Activated T-cell treated with anti-CD3 and anti-CD28 coated beads, Interleukin-2, amount 50 U/mL, for 72 hours (primary cell): ENCODE results near the gene ABCD3. TPM values are rescaled to one million over a fixed set of nuclear protein-coding genes. Genes with fewer than 3 reads are reported as not detected.

Experiments used
- ATAC-seq, 2 donors: fragments of 150-1000 bp; cut with Tn5 transposase; replicated peaks in 1 of 2; 2 replicates each; pipeline ENCODE4 v1.10.0; 2021; ENCODE audit warnings: moderate library complexity in 2 of 2, mild to moderate bottlenecking in 1 of 2
- DNase-seq, 2 donors: peaks; one replicate each; pipeline ENCODE4 v3.0.0; 2021 to 2022; ENCODE audit warnings: mixed read lengths in 1 of 2
- H3K27ac Mint-ChIP-seq: one replicate; pipeline ENCODE4 v1.8.0; 2022; ENCODE audit warnings: mild to moderate bottlenecking, moderate library complexity, mixed read lengths
- H3K27me3 Mint-ChIP-seq: one replicate; pipeline ENCODE4 v1.8.0; 2022; ENCODE audit warnings: low read depth, mixed read lengths
- H3K36me3 Mint-ChIP-seq, 2 donors: one replicate each; pipeline ENCODE4 v1.8.0; 2022; ENCODE audit warnings: mixed read lengths in 2 of 2, mild to moderate bottlenecking in 1 of 2; ENCODE audit not compliant: insufficient read depth in 2 of 2
- H3K4me1 Mint-ChIP-seq: one replicate; pipeline ENCODE4 v1.8.0; 2022; ENCODE audit warnings: low read depth, mixed read lengths
- H3K4me3 Mint-ChIP-seq, 2 donors: one replicate each; pipeline ENCODE4 v1.8.0; 2022; ENCODE audit warnings: mild to moderate bottlenecking in 2 of 2, mixed read lengths in 2 of 2, moderate library complexity in 2 of 2
- H3K9me3 Mint-ChIP-seq, 2 donors: one replicate each; pipeline ENCODE4 v1.8.0; 2022; ENCODE audit warnings: mixed read lengths in 2 of 2
- total RNA-seq, 2 donors: library from RNA; stranded (reverse); gene quantifications; one replicate each; pipeline ENCODE4 v1.2.3, GENCODE V29; 2022

Gene ABCD3
- total RNA-seq, 2 donors from 2014 or later: 38.0 to 55.3 TPM

GRCh38 chr1:94395748-94396309, 22.4 kb upstream of the ABCD3 start:
- H3K4me1 Mint-ChIP-seq: no peaks in the 10 kb centered on the region
- no peak overlapping the region for H3K27ac Mint-ChIP-seq
- peaks cover 9% of the 10 kb centered on the region for H3K27me3 Mint-ChIP-seq
- no peak for ATAC-seq
- H3K9me3 Mint-ChIP-seq: peaks cover 0 to 3% of the 10 kb centered on the region in 2 donors
- no peaks in the 10 kb centered on the region for H3K36me3 Mint-ChIP-seq
- no peak overlapping the region for H3K4me3 Mint-ChIP-seq
- no peak for DNase-seq

GRCh38 chr1:94396356-94397010, 21.7 kb upstream of the ABCD3 start:
- no peaks in the 10 kb centered on the region for H3K4me1 Mint-ChIP-seq
- no peak overlapping the region for H3K27ac Mint-ChIP-seq
- no peaks in the 10 kb centered on the region for H3K36me3 Mint-ChIP-seq
- no peak for DNase-seq
- peaks cover 9% of the 10 kb centered on the region for H3K27me3 Mint-ChIP-seq
- no peak overlapping the region for H3K4me3 Mint-ChIP-seq
- no peak for ATAC-seq
- H3K9me3 Mint-ChIP-seq: peaks cover 0 to 3% of the 10 kb centered on the region in 2 donors

- peaks cover 14% of the 10 kb centered on the region for H3K27me3 Mint-ChIP-seq
- ATAC-seq: no peak
- no peaks in the 10 kb centered on the region for H3K36me3 Mint-ChIP-seq
- no peak overlapping the region for H3K27ac Mint-ChIP-seq
- no peaks in the 10 kb centered on the region for H3K9me3 Mint-ChIP-seq
- no peak overlapping the region for H3K4me3 Mint-ChIP-seq
- no peak for DNase-seq
- H3K4me1 Mint-ChIP-seq: no peaks in the 10 kb centered on the region
Measured at GRCh38 chr1:94398356-94398755, 19.8 kb upstream of the ABCD3 start.

GRCh38 chr1:94399453-94399852, 18.7 kb upstream of the ABCD3 start:
- Mint-ChIP-seq H3K36me3 (no peaks in the 10 kb centered on the region), H3K27me3 (peaks cover 14% of the 10 kb centered on the region), H3K4me3 (no peak overlapping the region), H3K27ac (no peak overlapping the region), H3K4me1 (no peaks in the 10 kb centered on the region), H3K9me3 (no peaks in the 10 kb centered on the region)
- ATAC-seq (no peak), DNase-seq (no peak)

- Mint-ChIP-seq H3K36me3 (no peaks in the 10 kb centered on the region), H3K4me3 (no peak overlapping the region), H3K27me3 (peaks cover 6% of the 10 kb centered on the region), H3K27ac (no peak overlapping the region), H3K4me1 (no peaks in the 10 kb centered on the region), H3K9me3 (no peaks in the 10 kb centered on the region)
- DNase-seq (no peak), ATAC-seq (no peak)
Measured at GRCh38 chr1:94401206-94401605, 17.0 kb upstream of the ABCD3 start.

GRCh38 chr1:94406446-94406845, 11.7 kb upstream of the ABCD3 start:
- DNase-seq (no peak), ATAC-seq (no peak)
- no peak overlapping the region for H3K27ac Mint-ChIP-seq
- no peaks in the 10 kb centered on the region for H3K36me3 Mint-ChIP-seq
- H3K27me3 Mint-ChIP-seq: peaks cover 25% of the 10 kb centered on the region
- peaks cover 13% of the 10 kb centered on the region for H3K4me1 Mint-ChIP-seq
- H3K9me3 Mint-ChIP-seq: no peaks in the 10 kb centered on the region
- no peak overlapping the region for H3K4me3 Mint-ChIP-seq

- peaks cover 18% of the 10 kb centered on the region for H3K4me1 Mint-ChIP-seq
- H3K27ac Mint-ChIP-seq: no peak overlapping the region
- DNase-seq (no peak), ATAC-seq (no peak)
- H3K9me3 Mint-ChIP-seq: no peaks in the 10 kb centered on the region
- H3K36me3 Mint-ChIP-seq: no peaks in the 10 kb centered on the region
- peaks cover 25% of the 10 kb centered on the region for H3K27me3 Mint-ChIP-seq
- H3K4me3 Mint-ChIP-seq: no peak overlapping the region
Measured at GRCh38 chr1:94408104-94408830, 9.9 kb upstream of the ABCD3 start.

GRCh38 chr1:94411237-94411636, 7.0 kb upstream of the ABCD3 start:
- no peak for DNase-seq
- no peak for ATAC-seq
- H3K27ac Mint-ChIP-seq: no peak overlapping the region
- no peaks in the 10 kb centered on the region for H3K9me3 Mint-ChIP-seq
- no peaks in the 10 kb centered on the region for H3K36me3 Mint-ChIP-seq
- H3K4me3 Mint-ChIP-seq: no peak overlapping the region
- peaks cover 25% of the 10 kb centered on the region for H3K27me3 Mint-ChIP-seq
- H3K4me1 Mint-ChIP-seq: peaks cover 25% of the 10 kb centered on the region

GRCh38 chr1:94413311-94413710, 4.9 kb upstream of the ABCD3 start:
- no peaks in the 10 kb centered on the region for H3K9me3 Mint-ChIP-seq
- ATAC-seq (no peak), DNase-seq (no peak)
- no peak overlapping the region for H3K4me3 Mint-ChIP-seq
- H3K4me1 Mint-ChIP-seq: peaks cover 20% of the 10 kb centered on the region
- H3K27me3 Mint-ChIP-seq: peaks cover 10% of the 10 kb centered on the region
- no peaks in the 10 kb centered on the region for H3K36me3 Mint-ChIP-seq
- no peak overlapping the region for H3K27ac Mint-ChIP-seq

- H3K4me3 Mint-ChIP-seq: no peak overlapping the region
- DNase-seq: no peak
Measured at GRCh38 chr1:94416901-94417727, 1.1 kb upstream of the ABCD3 start.

GRCh38 chr1:94417728-94417977, 536 bp upstream of the ABCD3 start:
- Mint-ChIP-seq H3K27me3 (no peaks in the 10 kb centered on the region), H3K27ac (no peak overlapping the region), H3K4me3 (no peak overlapping the region), H3K9me3 (no peaks in the 10 kb centered on the region), H3K4me1 (peaks cover 42% of the 10 kb centered on the region), H3K36me3 (no peaks in the 10 kb centered on the region)
- DNase-seq (no peak), ATAC-seq (no peak)

More at GRCh38 chr1:94416901-94417727, 1.1 kb upstream of the ABCD3 start:
- H3K27ac Mint-ChIP-seq: no peak overlapping the region
- no peaks in the 10 kb centered on the region for H3K9me3 Mint-ChIP-seq
- no peak for ATAC-seq
- no peaks in the 10 kb centered on the region for H3K36me3 Mint-ChIP-seq
- H3K27me3 Mint-ChIP-seq: no peaks in the 10 kb centered on the region
- H3K4me1 Mint-ChIP-seq: peaks cover 36% of the 10 kb centered on the region

- Mint-ChIP-seq H3K36me3 (no peaks in the 10 kb centered on the region), H3K9me3 (no peaks in the 10 kb centered on the region), H3K27ac (peak overlapping the region; percentile 63), H3K27me3 (no peaks in the 10 kb centered on the region), H3K4me1 (peaks cover 55% of the 10 kb centered on the region), H3K4me3 (no peak overlapping the region)
- ATAC-seq: peak; percentile 10 to 28
- DNase-seq: peak; percentile 8 to 10
Measured at GRCh38 chr1:94418664-94419655, 771 bp downstream of the ABCD3 start.
